Stimulated activated naive CD8-positive, alpha-beta T cell treated with anti-CD3 and anti-CD28 coated beads, Interleukin-15, Interleukin-2, amounts not matched to agents 100 U/mL and 50 U/mL, for 24 hours (primary cell): ENCODE data around the gene SLC16A12.

Experiments used
- ATAC-seq: fragments of 150-1000 bp; cut with Tn5 transposase; one replicate; pipeline ENCODE4 v1.10.0; 2021
- DNase-seq: peaks from one replicate; pipeline ENCODE4 v3.0.0; 2021

Gene SLC16A12

DNA sequence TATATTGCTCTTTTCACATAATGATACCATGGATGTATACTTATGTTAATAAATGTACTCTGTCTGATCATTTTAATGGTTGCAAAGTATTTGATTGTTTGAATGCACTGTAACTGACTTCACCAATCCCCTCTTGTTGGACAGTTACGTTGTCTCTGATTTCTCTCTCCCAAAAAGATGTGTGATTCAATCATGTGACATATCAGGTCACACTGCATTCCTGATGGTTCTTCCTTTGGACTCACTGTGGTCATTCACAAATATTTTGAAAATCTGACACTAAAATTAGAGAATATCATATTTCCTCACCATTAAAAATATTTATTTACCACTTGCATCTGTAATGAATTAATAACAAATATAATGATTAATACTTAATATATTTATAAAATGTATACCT lies 22.2 kb downstream of the SLC16A12 start:
- no peak for ATAC-seq
- DNase-seq = no peak

- DNase-seq = no peak
- no peak for ATAC-seq
Observed at GRCh38 chr10:89505640-89506275, 29.6 kb downstream of the SLC16A12 start.

DNA sequence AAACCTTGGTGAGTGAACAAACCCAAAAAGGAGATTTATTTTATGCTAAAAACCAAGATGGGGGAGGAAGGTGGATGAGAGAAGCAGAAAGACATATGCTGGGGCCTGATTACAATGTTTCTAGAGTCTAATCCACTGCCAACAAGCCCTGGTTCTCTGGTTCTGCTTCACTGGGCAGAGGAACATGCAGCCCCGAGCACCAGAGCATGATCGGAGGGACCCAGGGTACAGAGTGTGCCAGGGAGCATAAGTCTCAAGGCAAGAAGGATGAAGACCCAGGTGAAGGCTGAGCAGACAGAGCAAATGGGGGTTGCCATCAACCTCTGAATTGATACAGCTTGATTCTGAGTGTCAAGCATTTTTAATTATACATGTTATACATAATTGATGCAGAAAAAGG lies 30.7 kb downstream of the SLC16A12 start:
- ATAC-seq (no peak), DNase-seq (no peak)

- no peak for ATAC-seq
- no peak for DNase-seq
Observed at GRCh38 chr10:89503652-89504370, 31.6 kb downstream of the SLC16A12 start.

- no peak for ATAC-seq
- DNase-seq = no peak
Observed at GRCh38 chr10:89503151-89503550, 32.2 kb downstream of the SLC16A12 start.

DNA sequence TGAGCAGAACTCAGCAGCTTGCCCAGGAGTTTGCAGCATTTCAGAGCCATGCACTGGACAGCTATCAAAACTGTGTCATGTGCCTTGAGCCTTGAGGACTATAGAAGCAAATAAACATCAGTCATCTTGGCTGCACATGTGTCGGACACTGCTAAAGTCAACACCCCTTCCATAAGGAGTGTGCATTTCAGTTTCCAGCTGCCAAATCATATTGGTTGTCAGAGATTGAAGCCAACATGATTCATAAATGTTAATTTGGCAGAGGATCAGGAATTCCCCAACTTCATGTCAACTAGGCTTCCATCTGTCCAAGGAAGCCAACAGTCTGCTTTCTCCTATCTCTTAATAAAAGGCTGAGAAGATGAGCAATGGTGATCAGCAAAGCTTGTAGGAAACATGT lies 32.8 kb downstream of the SLC16A12 start:
- DNase-seq (no peak), ATAC-seq (no peak)

GRCh38 chr10:89494575-89494974 lies 40.8 kb downstream of the SLC16A12 start:
- no peak for ATAC-seq

GRCh38 chr10:89494068-89494467 lies 41.3 kb downstream of the SLC16A12 start:
- ATAC-seq = no peak

More at GRCh38 chr10:89494575-89494974, 40.8 kb downstream of the SLC16A12 start:
- no peak for DNase-seq

GRCh38 chr10:89491932-89492331 lies 43.5 kb downstream of the SLC16A12 start:
- DNase-seq (no peak), ATAC-seq (no peak)

More at GRCh38 chr10:89494068-89494467, 41.3 kb downstream of the SLC16A12 start:
- no peak for DNase-seq

DNA sequence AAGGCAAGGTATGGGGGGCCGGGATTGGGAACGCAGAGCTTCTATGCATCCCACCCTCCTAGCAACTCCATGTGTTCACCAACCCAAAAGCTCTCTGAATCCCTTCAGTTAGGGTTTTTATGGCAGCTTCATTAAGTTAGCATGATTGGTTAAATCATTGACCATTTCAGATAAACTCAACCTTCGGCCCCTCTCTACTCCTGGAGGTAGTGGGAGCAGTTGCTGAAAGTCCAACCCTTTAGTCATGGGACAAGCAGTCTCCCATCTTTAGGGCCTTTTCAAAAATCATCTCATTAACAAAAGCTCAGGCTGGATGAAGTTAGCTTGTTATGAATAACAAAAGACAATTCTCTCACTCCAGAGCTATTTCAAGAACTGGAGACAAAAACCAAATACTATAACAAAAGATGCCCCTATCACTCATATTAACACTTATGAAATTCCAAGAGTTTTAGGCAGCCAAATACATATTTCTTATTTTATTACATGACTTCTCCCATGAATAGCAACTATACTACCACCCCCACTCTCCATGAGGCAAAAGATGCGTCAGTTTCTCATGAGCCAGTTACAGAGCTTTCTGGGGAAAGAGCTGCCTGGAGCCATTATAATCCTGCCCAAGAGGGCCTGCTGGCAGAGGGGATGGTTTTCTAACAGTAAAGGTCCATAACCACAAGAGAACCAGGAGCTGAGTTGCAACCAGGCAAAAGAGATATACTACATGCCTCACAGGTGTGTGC lies 44.6 kb downstream of the SLC16A12 start:
- ATAC-seq (no peak), DNase-seq (no peak)

DNA sequence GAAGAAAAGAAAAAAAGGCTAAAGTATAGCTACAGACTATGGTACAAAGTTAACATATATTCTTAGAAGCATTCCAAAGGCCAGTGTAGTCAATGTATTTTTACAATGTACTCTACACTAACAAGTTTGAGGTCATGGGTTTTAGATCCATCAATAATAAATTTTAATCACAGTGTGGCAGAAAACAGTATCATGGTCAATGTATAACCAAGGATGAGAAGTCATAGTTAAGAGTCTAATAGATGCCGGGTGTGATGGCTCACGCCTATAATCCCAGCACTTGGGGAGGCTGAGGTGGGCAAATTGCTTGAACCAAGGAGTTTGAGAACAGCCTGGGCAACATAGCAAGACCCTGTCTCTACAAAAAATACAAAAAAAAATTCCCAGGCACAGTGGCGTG lies 53.1 kb downstream of the SLC16A12 start:
- ATAC-seq (no peak), DNase-seq (no peak)

DNA sequence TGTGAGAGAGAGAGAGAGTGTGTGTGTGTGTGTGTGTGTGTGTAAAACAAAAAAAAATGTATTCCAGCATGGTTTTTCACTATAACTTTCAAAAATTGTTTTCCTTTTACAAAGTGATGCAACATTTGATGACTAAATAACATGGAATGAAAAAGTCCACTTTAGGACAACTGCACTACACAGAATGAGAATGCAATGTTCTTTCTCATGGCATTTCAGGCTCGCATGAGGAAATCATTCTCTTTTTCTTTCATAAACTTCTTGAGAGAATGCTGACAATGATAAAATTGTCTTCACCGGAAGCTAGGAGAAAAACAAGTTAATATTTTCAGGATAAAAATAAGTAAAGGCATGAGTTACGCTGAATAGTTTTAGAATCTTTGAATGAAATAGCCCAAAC lies 53.7 kb downstream of the SLC16A12 start:
- ATAC-seq (no peak), DNase-seq (no peak)

DNA sequence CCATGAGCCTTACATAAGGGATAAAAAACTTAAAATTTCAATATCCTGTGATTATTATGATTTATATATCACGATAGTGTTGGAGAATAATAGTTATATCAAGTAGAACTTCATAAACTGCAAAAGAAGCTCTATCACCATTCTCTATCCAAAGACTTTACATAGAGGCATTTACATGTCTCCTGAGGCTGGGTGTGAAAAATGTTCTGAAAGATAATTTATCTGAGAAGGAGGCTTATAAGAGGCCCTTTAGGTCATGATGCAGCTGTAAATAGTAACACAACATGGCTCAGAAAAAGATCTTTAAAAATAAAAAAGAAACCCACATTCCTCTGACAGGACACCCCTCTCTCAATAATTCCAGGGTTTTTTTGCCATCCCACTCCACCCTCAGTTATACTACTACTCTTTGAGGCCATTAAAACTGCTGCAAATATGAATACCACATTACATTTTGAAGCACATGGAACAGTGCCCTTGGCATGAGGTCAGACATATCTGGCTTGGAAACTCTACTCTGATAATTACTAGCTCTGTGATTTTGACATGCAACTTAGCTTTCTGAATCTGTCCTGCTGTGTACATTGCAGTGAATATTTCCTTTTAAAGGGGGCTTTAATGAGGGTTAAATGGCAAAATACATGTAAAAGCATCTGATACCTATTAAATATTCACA lies 55.5 kb downstream of the SLC16A12 start:
- ATAC-seq = no peak
- no peak for DNase-seq

DNA sequence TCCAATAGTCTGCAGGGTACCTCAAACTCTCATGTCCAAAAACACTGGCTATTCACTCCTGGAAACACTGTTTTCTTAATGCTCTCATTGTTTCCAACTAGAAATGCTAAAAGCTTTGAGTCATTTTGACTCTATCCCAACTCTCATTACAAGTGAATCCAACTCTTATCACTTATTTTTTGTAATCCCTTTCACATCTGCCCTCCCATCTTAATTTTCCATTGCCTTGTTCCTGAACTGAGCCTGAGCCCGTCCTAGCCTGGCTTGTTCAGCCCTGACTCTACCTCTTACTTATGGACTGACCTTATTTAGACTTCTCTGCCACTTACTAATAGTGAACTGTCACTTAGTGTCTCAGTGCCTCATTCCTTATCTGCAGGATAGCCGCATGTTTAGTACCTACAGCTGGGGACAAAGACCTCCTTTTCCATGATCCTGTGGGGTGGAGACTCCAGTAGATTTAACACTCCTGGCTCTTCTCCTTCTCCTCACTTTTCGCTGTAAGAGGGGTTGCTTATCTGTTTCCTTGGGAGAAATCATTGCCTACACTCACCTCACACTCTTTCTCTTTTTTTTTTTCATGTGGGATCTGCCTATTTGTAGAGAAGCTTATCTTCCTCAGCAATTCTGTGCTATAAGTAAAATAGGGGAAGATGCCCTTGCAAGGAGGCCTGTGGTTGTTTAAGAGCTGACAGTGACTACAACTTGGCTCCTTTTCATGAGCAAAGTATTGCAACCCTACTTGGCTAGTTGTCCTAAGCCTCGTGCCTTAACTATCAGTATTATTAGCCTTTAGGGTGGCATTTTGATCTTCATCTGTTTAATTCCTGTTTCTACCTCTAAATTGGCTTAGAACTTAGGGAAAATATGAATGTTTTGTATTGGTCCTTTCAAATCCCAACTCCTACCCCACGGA lies 56.4 kb downstream of the SLC16A12 start:
- DNase-seq = no peak
- no peak for ATAC-seq

GRCh38 chr10:89478085-89478738 lies 57.2 kb downstream of the SLC16A12 start:
- DNase-seq = no peak
- ATAC-seq = no peak

GRCh38 chr10:89476150-89476549 lies 59.2 kb downstream of the SLC16A12 start:
- ATAC-seq (no peak), DNase-seq (no peak)

- ATAC-seq (no peak), DNase-seq (no peak)
Observed at GRCh38 chr10:89475591-89475998, 59.8 kb downstream of the SLC16A12 start.

GRCh38 chr10:89475125-89475524 lies 60.3 kb downstream of the SLC16A12 start:
- ATAC-seq (no peak), DNase-seq (no peak)

DNA sequence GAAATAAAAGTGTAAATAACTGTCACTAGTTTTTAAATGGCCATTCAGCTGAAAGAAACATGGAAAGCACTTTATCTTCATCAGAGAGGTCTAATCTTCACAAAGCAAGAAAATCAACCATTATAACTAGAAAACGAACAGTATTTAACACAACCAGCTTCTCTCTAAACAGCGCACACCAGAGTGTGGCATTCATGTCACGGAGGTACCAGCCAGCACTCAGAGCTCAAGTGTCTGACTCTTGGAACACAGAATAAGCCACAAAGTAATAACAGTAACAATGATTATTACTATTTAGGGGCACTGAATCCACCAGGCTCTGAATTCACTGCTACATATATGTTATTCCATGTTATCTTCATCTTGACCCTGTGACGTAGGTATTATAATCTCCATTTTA lies 60.9 kb downstream of the SLC16A12 start:
- ATAC-seq = no peak
- no peak for DNase-seq

DNA sequence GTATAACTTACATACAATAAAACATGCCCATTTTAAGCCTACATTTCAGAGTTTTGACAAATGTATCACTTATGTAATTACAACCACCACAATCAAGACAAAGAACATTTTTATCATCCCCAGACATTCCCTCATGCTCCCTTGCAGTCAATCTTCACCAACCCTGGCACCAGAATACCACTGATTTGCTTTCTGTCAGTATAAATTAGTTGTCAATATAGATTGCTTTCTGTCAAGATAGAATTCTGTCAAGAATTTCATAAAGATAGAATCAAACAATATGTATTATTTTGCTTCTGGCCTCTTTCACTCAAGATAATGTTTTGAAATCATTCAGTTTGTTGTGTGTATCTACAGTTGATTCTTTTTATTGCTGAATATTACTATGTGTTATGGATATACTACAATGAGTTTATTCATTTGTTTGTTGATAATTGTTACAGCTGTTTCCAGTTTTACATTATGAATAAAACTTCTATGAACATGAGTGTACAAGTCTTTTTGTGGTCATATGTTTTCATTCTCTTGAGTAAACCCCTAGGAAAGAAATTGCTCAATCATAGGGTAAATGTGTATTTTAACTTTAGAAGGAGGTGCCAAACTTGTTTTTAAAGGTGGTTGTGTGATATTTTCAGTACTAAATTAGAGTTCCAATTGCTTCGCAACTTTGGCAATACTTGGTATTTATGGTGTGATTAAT lies 64.1 kb downstream of the SLC16A12 start:
- ATAC-seq (no peak), DNase-seq (no peak)
